OCI-LY7 (cell line): ENCODE measurements around the gene EGFLAM.

Source experiments
- CTCF ChIP-seq: fragments of 200-600 bp; sonication (generic); conservative IDR thresholded peaks from 2 replicates; pipeline ENCODE4 v1.5.1; 2014; ENCODE audit warnings: mild to moderate bottlenecking, antibody characterized with exemption, low read length, moderate library complexity, mixed read lengths
- EZH2phosphoT487 ChIP-seq: fragments of 200-600 bp; sonication (generic); IDR thresholded peaks from 2 replicates; pipeline ENCODE4 v1.6.1; 2018; ENCODE audit warnings: low read depth, borderline replicate concordance, mild to moderate bottlenecking, mixed run types, antibody characterized with exemption, low read length, moderate library complexity, mixed read lengths

GRCh38 chr5:38259062-38259808, 876 bp downstream of the EGFLAM start:
- no peak for TF ChIP-seq CTCF
- TF ChIP-seq EZH2phosphoT487, result no peak
